Measurements from ENCODE around the gene CACNA1H.
"Not testable (repeated sequence)": the region's sequence is repeated elsewhere in the genome, so short reads cannot be mapped to it uniquely, and the experiment has no call there.

Gene CACNA1H

GRCh38 chr16:1194665-1195392 lies 41.9 kb downstream of the CACNA1H start:
- DNase-seq, result no peak

- DNase-seq, result no peak
Observed at GRCh38 chr16:1195393-1195666, 42.4 kb downstream of the CACNA1H start.

GRCh38 chr16:1196494-1196893 lies 43.6 kb downstream of the CACNA1H start:
- DNase-seq, result no peak

- no peak for DNase-seq
Observed at GRCh38 chr16:1197237-1197866, 44.4 kb downstream of the CACNA1H start.

GRCh38 chr16:1198194-1198593 lies 45.3 kb downstream of the CACNA1H start:
- DNase-seq, result no peak

GRCh38 chr16:1198671-1199346 lies 45.9 kb downstream of the CACNA1H start:
- DNase-seq, result not testable (repeated sequence)

GRCh38 chr16:1199347-1200013 lies 46.6 kb downstream of the CACNA1H start:
- DNase-seq, result no peak

- DNase-seq, result no peak
Observed at GRCh38 chr16:1200014-1200627, 47.2 kb downstream of the CACNA1H start.

GRCh38 chr16:1201444-1201843 lies 48.5 kb downstream of the CACNA1H start:
- DNase-seq, result no peak

- no peak for DNase-seq
Observed at GRCh38 chr16:1202274-1202673, 49.4 kb downstream of the CACNA1H start.

GRCh38 chr16:1204933-1205332 lies 52.0 kb downstream of the CACNA1H start:
- no peak for DNase-seq

GRCh38 chr16:1206326-1206725 lies 53.4 kb downstream of the CACNA1H start:
- DNase-seq, result no peak

- DNase-seq, result no peak
Observed at GRCh38 chr16:1206786-1207185, 53.9 kb downstream of the CACNA1H start.

GRCh38 chr16:1208239-1208830 lies 55.4 kb downstream of the CACNA1H start:
- no peak for DNase-seq

- no peak for DNase-seq
Observed at GRCh38 chr16:1209081-1209480, 56.2 kb downstream of the CACNA1H start.

GRCh38 chr16:1210461-1210860 lies 57.6 kb downstream of the CACNA1H start:
- no peak for DNase-seq

- no peak for DNase-seq
Observed at GRCh38 chr16:1211451-1212268, 58.8 kb downstream of the CACNA1H start.

- no peak for DNase-seq
Observed at GRCh38 chr16:1212616-1213194, 59.8 kb downstream of the CACNA1H start.

- no peak for DNase-seq
Observed at GRCh38 chr16:1213231-1213630, 60.3 kb downstream of the CACNA1H start.

GRCh38 chr16:1213796-1214372 lies 61.0 kb downstream of the CACNA1H start:
- no peak for DNase-seq

- DNase-seq, result no peak
Observed at GRCh38 chr16:1214719-1215118, 61.8 kb downstream of the CACNA1H start.
